Muscle layer of duodenum (tissue), 2 donors: Measurements from ENCODE around the gene ENDOG.
"Not testable (repeated sequence)": the region's sequence is repeated elsewhere in the genome, so short reads cannot be mapped to it uniquely, and the experiment has no call there.

Experiments
- H3K27ac ChIP-seq: one replicate; pipeline ENCODE4 v1.7.0; 2013; ENCODE audit warnings: mild to moderate bottlenecking, low read length
- H3K27me3 ChIP-seq: one replicate; pipeline ENCODE4 v1.7.0; 2013; ENCODE audit warnings: low read depth, mild to moderate bottlenecking, control low read depth, low read length
- H3K36me3 ChIP-seq, 2 donors: one replicate each; pipeline ENCODE4 v1.7.0; 2013; ENCODE audit warnings: low read length in 2 of 2, control low read depth in 1 of 2, mild to moderate bottlenecking in 1 of 2; ENCODE audit not compliant: insufficient read depth in 2 of 2, control insufficient read depth in 1 of 2
- H3K4me1 ChIP-seq, 2 donors: one replicate each; pipeline ENCODE4 v1.7.0; 2013; ENCODE audit warnings: low read length in 2 of 2, mild to moderate bottlenecking in 2 of 2, control low read depth in 1 of 2, moderate library complexity in 1 of 2; ENCODE audit not compliant: insufficient read depth in 2 of 2, control insufficient read depth in 1 of 2
- H3K4me3 ChIP-seq, 2 donors: one replicate each; pipeline ENCODE4 v1.7.0; 2013; ENCODE audit warnings: low read length in 2 of 2, low read depth in 1 of 2, mild to moderate bottlenecking in 1 of 2
- H3K9me3 ChIP-seq, 2 donors: one replicate each; pipeline ENCODE4 v1.7.0; 2013; ENCODE audit warnings: low read length in 2 of 2, control low read depth in 1 of 2, mild to moderate bottlenecking in 1 of 2; ENCODE audit not compliant: control insufficient read depth in 1 of 2
- donor health status: healthy.

ENDOG gene

GRCh38 chr9:128835246-128836210, 17.2 kb downstream of the ENDOG start:
- Histone ChIP-seq H3K4me1 (no peaks in the 10 kb centered on the region), H3K27me3 (no peaks in the 10 kb centered on the region), H3K9me3 (no peaks in the 10 kb centered on the region), H3K4me3 (no peak overlapping the region), H3K36me3 (peaks cover 0 to 8% of the 10 kb centered on the region in 2 donors), H3K27ac (no peak overlapping the region)

GRCh38 chr9:128836509-128837145, 18.3 kb downstream of the ENDOG start:
- no peaks in the 10 kb centered on the region for H3K27me3 ChIP-seq
- no peak overlapping the region for H3K4me3 ChIP-seq
- no peaks in the 10 kb centered on the region for H3K4me1 ChIP-seq
- H3K36me3 ChIP-seq = peaks cover 0 to 8% of the 10 kb centered on the region in 2 donors
- no peak overlapping the region for H3K27ac ChIP-seq
- no peaks in the 10 kb centered on the region for H3K9me3 ChIP-seq

GRCh38 chr9:128838338-128838737, 20.0 kb downstream of the ENDOG start:
- no peaks in the 10 kb centered on the region for H3K4me1 ChIP-seq
- no peaks in the 10 kb centered on the region for H3K9me3 ChIP-seq
- no peak overlapping the region for H3K4me3 ChIP-seq
- H3K36me3 ChIP-seq = peaks cover 0 to 13% of the 10 kb centered on the region in 2 donors
- H3K27ac ChIP-seq = no peak overlapping the region
- H3K27me3 ChIP-seq = no peaks in the 10 kb centered on the region

- H3K36me3 ChIP-seq = peaks cover 0 to 16% of the 10 kb centered on the region in 2 donors
- H3K9me3 ChIP-seq = no peaks in the 10 kb centered on the region
- H3K27ac ChIP-seq = no peak overlapping the region
- no peaks in the 10 kb centered on the region for H3K4me1 ChIP-seq
- no peaks in the 10 kb centered on the region for H3K27me3 ChIP-seq
- H3K4me3 ChIP-seq = no peak overlapping the region
Measured at GRCh38 chr9:128840524-128840923, 22.2 kb downstream of the ENDOG start.

GRCh38 chr9:128841694-128842492, 23.6 kb downstream of the ENDOG start:
- no peaks in the 10 kb centered on the region for H3K9me3 ChIP-seq
- no peak overlapping the region for H3K4me3 ChIP-seq
- peaks cover 0 to 12% of the 10 kb centered on the region in 2 donors for H3K36me3 ChIP-seq
- no peaks in the 10 kb centered on the region for H3K27me3 ChIP-seq
- H3K27ac ChIP-seq = no peak overlapping the region
- no peaks in the 10 kb centered on the region for H3K4me1 ChIP-seq

GRCh38 chr9:128843171-128843570, 24.9 kb downstream of the ENDOG start:
- H3K27ac ChIP-seq, H3K27me3 ChIP-seq, H3K36me3 ChIP-seq, H3K4me3 ChIP-seq, H3K4me1 ChIP-seq, H3K9me3 ChIP-seq: not testable (repeated sequence)

- Histone ChIP-seq H3K4me1 (no peaks in the 10 kb centered on the region), H3K4me3 (no peak overlapping the region), H3K9me3 (no peaks in the 10 kb centered on the region), H3K36me3 (peaks cover 0 to 8% of the 10 kb centered on the region in 2 donors), H3K27me3 (no peaks in the 10 kb centered on the region), H3K27ac (no peak overlapping the region)
Measured at GRCh38 chr9:128845186-128845931, 27.1 kb downstream of the ENDOG start.

- Histone ChIP-seq H3K4me3 (no peak overlapping the region), H3K4me1 (no peaks in the 10 kb centered on the region), H3K27ac (no peak overlapping the region), H3K9me3 (peaks cover 0 to 6% of the 10 kb centered on the region in 2 donors), H3K27me3 (no peaks in the 10 kb centered on the region), H3K36me3 (peaks cover 0 to 8% of the 10 kb centered on the region in 2 donors)
Measured at GRCh38 chr9:128846680-128847030, 28.4 kb downstream of the ENDOG start.

- Histone ChIP-seq H3K27ac (no peak overlapping the region), H3K9me3 (peaks cover 0 to 6% of the 10 kb centered on the region in 2 donors), H3K4me1 (no peaks in the 10 kb centered on the region), H3K36me3 (peaks cover 0 to 3% of the 10 kb centered on the region in 2 donors), H3K27me3 (no peaks in the 10 kb centered on the region), H3K4me3 (no peak overlapping the region)
Measured at GRCh38 chr9:128847803-128848202, 29.5 kb downstream of the ENDOG start.

- H3K9me3 ChIP-seq, H3K27ac ChIP-seq, H3K4me1 ChIP-seq, H3K36me3 ChIP-seq, H3K27me3 ChIP-seq, H3K4me3 ChIP-seq: not testable (repeated sequence)
Measured at GRCh38 chr9:128851024-128851423, 32.7 kb downstream of the ENDOG start.
